Measurements from ENCODE around the gene TKTL1. TPM values are rescaled to one million over a fixed set of nuclear protein-coding genes. Genes with fewer than 3 reads are reported as not detected.

Gene TKTL1
- total RNA-seq, 2 donors from 2014 or later, result 1.1 to 4.0 TPM

- no peak overlapping the region for H3K4me3 ChIP-seq
- no peak overlapping the region for H3K27ac ChIP-seq
- DNase-seq (ENCODE audit: low spot score), result no peak
- TF ChIP-seq, protein P1, sequence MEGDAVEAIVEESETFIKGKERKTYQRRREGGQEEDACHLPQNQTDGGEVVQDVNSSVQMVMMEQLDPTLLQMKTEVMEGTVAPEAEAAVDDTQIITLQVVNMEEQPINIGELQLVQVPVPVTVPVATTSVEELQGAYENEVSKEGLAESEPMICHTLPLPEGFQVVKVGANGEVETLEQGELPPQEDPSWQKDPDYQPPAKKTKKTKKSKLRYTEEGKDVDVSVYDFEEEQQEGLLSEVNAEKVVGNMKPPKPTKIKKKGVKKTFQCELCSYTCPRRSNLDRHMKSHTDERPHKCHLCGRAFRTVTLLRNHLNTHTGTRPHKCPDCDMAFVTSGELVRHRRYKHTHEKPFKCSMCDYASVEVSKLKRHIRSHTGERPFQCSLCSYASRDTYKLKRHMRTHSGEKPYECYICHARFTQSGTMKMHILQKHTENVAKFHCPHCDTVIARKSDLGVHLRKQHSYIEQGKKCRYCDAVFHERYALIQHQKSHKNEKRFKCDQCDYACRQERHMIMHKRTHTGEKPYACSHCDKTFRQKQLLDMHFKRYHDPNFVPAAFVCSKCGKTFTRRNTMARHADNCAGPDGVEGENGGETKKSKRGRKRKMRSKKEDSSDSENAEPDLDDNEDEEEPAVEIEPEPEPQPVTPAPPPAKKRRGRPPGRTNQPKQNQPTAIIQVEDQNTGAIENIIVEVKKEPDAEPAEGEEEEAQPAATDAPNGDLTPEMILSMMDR (IDR thresholded peaks at IDR 0.05), result no peak
- no peaks in the 10 kb centered on the region for H3K4me1 ChIP-seq
- H3K9me3 ChIP-seq, result no peaks in the 10 kb centered on the region
- H3K27me3 ChIP-seq, result no peaks in the 10 kb centered on the region
- no peaks in the 10 kb centered on the region for H3K36me3 ChIP-seq
Observed at GRCh38 chrX:154310616-154311536, 15.3 kb downstream of the TKTL1 start.

- DNase-seq (ENCODE audit: low spot score), result no peak
- Histone ChIP-seq H3K4me3 (no peak overlapping the region), H3K4me1 (no peaks in the 10 kb centered on the region), H3K36me3 (no peaks in the 10 kb centered on the region), H3K27me3 (no peaks in the 10 kb centered on the region), H3K9me3 (no peaks in the 10 kb centered on the region), H3K27ac (no peak overlapping the region)
- TF ChIP-seq, protein P1 (IDR thresholded peaks at IDR 0.05), result no peak
Observed at GRCh38 chrX:154312116-154312515, 16.5 kb downstream of the TKTL1 start.

DNA sequence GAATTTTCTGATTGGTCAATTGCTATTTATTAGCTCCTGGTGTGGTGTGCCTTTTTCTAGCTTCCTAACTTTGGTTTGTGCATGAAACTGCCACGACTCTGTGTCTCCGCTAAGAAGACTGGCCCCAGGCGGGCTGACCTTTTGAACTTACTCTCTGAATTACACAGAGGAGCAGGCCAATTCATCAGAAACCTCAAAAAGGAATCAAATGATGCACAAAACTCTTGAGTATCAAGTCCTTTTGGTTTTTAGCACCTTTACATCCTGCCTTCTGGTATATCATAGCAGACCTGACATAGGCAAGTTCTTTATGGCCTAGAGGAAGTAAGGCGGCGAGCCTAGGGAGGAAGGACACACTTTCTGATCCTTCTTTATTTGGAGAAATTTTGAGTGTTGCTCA is 17.6 kb downstream of the TKTL1 start:
- DNase-seq (ENCODE audit: low spot score), result no peak
- H3K27ac ChIP-seq, result no peak overlapping the region
- no peaks in the 10 kb centered on the region for H3K4me1 ChIP-seq
- TF ChIP-seq, protein P1 (IDR thresholded peaks at IDR 0.05), result no peak
- H3K9me3 ChIP-seq, result no peaks in the 10 kb centered on the region
- H3K4me3 ChIP-seq, result no peak overlapping the region
- no peaks in the 10 kb centered on the region for H3K36me3 ChIP-seq
- H3K27me3 ChIP-seq, result no peaks in the 10 kb centered on the region

DNA sequence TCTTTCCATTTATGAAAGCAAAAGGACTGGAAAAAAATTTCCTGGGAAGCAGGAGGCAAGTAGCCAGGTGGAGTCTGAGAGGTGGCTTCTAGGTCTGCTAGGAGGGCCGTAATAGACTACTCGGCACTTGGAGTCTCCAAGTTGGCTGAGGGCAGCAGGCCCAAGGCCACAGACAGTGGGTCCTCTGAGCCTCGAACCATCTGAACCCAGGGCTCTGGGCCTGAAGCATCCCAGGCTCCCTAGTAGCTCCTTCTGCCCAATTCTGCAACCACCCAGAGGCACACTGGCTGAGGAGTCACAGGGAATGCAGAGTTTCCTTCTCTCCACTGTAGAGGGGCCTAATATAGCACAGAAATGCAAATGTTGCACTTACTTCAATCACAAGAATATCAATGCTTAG is 19.8 kb downstream of the TKTL1 start:
- H3K27me3 ChIP-seq, result no peaks in the 10 kb centered on the region
- no peaks in the 10 kb centered on the region for H3K36me3 ChIP-seq
- no peak for DNase-seq (ENCODE audit: low spot score)
- H3K4me3 ChIP-seq, result no peak overlapping the region
- TF ChIP-seq, protein P1 (IDR thresholded peaks at IDR 0.05), result no peak
- no peak overlapping the region for H3K27ac ChIP-seq
- H3K4me1 ChIP-seq, result no peaks in the 10 kb centered on the region
- H3K9me3 ChIP-seq, result no peaks in the 10 kb centered on the region

DNA sequence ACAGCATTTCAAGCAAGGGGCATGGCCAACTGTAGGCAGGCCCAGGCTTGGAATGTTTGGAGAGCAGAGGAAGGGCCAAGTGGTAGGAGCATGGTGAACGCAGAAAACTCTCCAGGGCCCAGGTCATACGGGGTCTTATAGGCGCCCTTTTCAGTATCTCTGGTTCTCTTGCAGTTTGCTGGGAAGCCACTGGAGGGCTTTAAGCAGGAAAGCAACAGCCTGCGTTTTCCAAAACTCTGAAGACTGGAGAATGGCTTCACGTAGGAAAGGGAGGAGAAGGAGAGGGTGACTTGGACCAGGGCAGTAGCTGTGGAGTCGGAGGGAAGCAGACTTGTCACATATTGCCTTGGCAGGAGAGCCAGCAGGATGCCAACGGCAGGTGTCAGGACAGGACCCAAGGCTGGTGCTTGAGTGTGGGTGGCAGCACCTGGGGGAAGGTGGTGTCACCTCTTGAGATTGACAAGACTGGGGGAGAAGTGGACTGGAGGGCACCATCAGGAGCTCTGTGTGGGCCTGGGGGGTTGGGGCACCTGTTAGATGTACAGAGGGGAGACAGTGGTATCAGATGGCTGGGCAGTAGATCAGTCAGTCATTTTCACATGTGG is 21.9 kb downstream of the TKTL1 start:
- H3K27ac ChIP-seq, result no peak overlapping the region
- no peaks in the 10 kb centered on the region for H3K27me3 ChIP-seq
- no peaks in the 10 kb centered on the region for H3K4me1 ChIP-seq
- TF ChIP-seq, protein P1 (IDR thresholded peaks at IDR 0.05), result peak in 1 of 2 donors; percentile 59
- H3K9me3 ChIP-seq, result no peaks in the 10 kb centered on the region
- H3K4me3 ChIP-seq, result no peak overlapping the region
- H3K36me3 ChIP-seq, result no peaks in the 10 kb centered on the region
- DNase-seq (ENCODE audit: low spot score), result no peak
